ENCODE data around the gene TMEM132D. TPM values are rescaled to one million over a fixed set of nuclear protein-coding genes. Genes with fewer than 3 reads are reported as not detected.

Gene TMEM132D
- polyA plus RNA-seq, 4 donors: 0.10 to 0.21 TPM; not detected in 2

DNA sequence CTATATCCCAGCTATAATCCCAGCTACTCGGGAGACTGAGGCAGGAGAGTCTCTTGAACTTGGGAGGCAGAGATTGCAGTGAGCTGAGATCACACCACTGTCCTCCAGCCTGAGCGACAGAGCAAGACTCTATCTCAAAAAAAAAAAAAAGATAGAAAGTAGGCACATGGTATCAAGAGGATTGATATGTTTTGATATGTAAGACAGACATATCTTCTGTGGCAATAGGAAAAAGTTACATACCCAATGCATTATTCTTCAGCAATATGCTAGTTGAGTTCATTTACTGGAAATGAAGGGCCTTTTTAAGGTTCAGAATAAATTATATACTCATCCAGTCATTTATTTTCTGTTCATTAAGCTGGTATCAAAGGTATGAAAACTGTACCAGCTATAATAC, 657.2 kb downstream of the TMEM132D start:
- Histone ChIP-seq H3K27ac (ENCODE audit: low read depth in 1 of 3, low read length in 2 of 3) (no peak overlapping the region), H3K9me3 (ENCODE audit: control insufficient read depth in 2 of 2, insufficient read depth in 1 of 2, low read depth in 1 of 2, low read length in 1 of 2) (no peaks in the 10 kb centered on the region), H3K4me3 (ENCODE audit: low read depth in 1 of 3, low read length in 3 of 3) (no peak overlapping the region), H3K36me3 (ENCODE audit: control insufficient read depth in 3 of 3, insufficient read depth in 2 of 3, low read depth in 1 of 3, low read length in 3 of 3) (no peaks in the 10 kb centered on the region), H3K27me3 (ENCODE audit: control insufficient read depth in 3 of 3, insufficient read depth in 3 of 3, low read length in 3 of 3) (no peaks in the 10 kb centered on the region), H3K4me1 (ENCODE audit: control insufficient read depth in 3 of 3, insufficient read depth in 2 of 3, low read depth in 1 of 3, low read length in 2 of 3) (no peaks in the 10 kb centered on the region)
- WGBS, 3 donors: 84 to 91% (median 87%) methylated on average over 2 of the region's 2 CpGs
- no peak for DNase-seq
- no peak for FAIRE-seq

DNA sequence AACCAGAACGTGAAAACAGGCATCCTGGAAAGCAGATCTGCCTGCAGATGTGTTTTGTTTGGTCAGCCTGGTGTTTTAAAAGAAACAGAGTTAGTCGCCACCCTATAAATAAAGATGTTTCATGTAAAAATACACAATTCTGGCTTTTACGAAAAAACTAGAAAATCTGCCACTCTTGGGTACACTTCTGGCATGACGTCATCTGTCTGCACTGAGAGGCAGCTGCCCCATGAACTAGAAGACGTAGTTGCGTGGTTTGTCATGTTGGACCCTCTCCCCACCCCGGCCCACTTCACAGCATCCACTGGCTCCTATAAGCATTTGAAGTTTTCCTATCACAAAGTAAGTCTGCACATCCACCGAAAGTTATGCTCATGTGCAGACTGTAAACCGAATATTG, 658.1 kb downstream of the TMEM132D start:
- Histone ChIP-seq H3K9me3 (ENCODE audit: control insufficient read depth in 2 of 2, insufficient read depth in 1 of 2, low read depth in 1 of 2, low read length in 1 of 2) (no peaks in the 10 kb centered on the region), H3K27ac (ENCODE audit: low read depth in 1 of 3, low read length in 2 of 3) (no peak overlapping the region), H3K27me3 (ENCODE audit: control insufficient read depth in 3 of 3, insufficient read depth in 3 of 3, low read length in 3 of 3) (no peaks in the 10 kb centered on the region), H3K4me3 (ENCODE audit: low read depth in 1 of 3, low read length in 3 of 3) (no peak overlapping the region), H3K36me3 (ENCODE audit: control insufficient read depth in 3 of 3, insufficient read depth in 2 of 3, low read depth in 1 of 3, low read length in 3 of 3) (no peaks in the 10 kb centered on the region), H3K4me1 (ENCODE audit: control insufficient read depth in 3 of 3, insufficient read depth in 2 of 3, low read depth in 1 of 3, low read length in 2 of 3) (no peaks in the 10 kb centered on the region)
- FAIRE-seq (no peak), DNase-seq (no peak)
- 84 to 89% (median 84%) methylated on average over 9 of the region's 9 CpGs for WGBS, 3 donors

- Histone ChIP-seq H3K27ac (ENCODE audit: low read depth in 1 of 3, low read length in 2 of 3) (no peak overlapping the region), H3K36me3 (ENCODE audit: control insufficient read depth in 3 of 3, insufficient read depth in 2 of 3, low read depth in 1 of 3, low read length in 3 of 3) (no peaks in the 10 kb centered on the region), H3K9me3 (ENCODE audit: control insufficient read depth in 2 of 2, insufficient read depth in 1 of 2, low read depth in 1 of 2, low read length in 1 of 2) (no peaks in the 10 kb centered on the region), H3K4me1 (ENCODE audit: control insufficient read depth in 3 of 3, insufficient read depth in 2 of 3, low read depth in 1 of 3, low read length in 2 of 3) (no peaks in the 10 kb centered on the region), H3K4me3 (ENCODE audit: low read depth in 1 of 3, low read length in 3 of 3) (no peak overlapping the region), H3K27me3 (ENCODE audit: control insufficient read depth in 3 of 3, insufficient read depth in 3 of 3, low read length in 3 of 3) (no peaks in the 10 kb centered on the region)
- WGBS, 3 donors: 39 to 77% (median 75%) methylated on average over 1 of the region's 1 CpG
- DNase-seq (no peak), FAIRE-seq (no peak)
Observed at GRCh38 chr12:129241852-129242251, 662.0 kb downstream of the TMEM132D start.

DNA sequence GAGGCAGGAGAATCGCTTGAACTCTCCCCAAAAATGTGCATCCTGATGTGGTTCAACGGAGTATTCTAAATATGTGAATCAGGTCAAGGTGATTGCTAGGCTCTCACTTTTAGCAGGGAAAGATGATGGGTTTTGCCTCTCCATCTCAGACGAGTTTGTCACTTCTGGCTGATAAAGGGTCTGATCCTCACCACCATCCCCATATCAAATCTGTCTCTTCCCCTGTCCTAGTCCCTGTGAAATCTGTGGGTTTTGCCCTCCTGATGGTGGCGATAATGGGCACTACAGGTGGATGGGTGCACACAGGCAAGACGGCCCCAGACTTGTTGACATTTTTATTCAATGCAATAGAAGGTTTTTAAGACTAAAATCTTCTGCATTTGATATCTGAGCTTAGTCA, 665.9 kb downstream of the TMEM132D start:
- FAIRE-seq (no peak), DNase-seq (no peak)
- Histone ChIP-seq H3K9me3 (ENCODE audit: control insufficient read depth in 2 of 2, insufficient read depth in 1 of 2, low read depth in 1 of 2, low read length in 1 of 2) (no peaks in the 10 kb centered on the region), H3K27me3 (ENCODE audit: control insufficient read depth in 3 of 3, insufficient read depth in 3 of 3, low read length in 3 of 3) (no peaks in the 10 kb centered on the region), H3K4me1 (ENCODE audit: control insufficient read depth in 3 of 3, insufficient read depth in 2 of 3, low read depth in 1 of 3, low read length in 2 of 3) (no peaks in the 10 kb centered on the region), H3K36me3 (ENCODE audit: control insufficient read depth in 3 of 3, insufficient read depth in 2 of 3, low read depth in 1 of 3, low read length in 3 of 3) (no peaks in the 10 kb centered on the region), H3K27ac (ENCODE audit: low read depth in 1 of 3, low read length in 2 of 3) (no peak overlapping the region), H3K4me3 (ENCODE audit: low read depth in 1 of 3, low read length in 3 of 3) (no peak overlapping the region)
- WGBS, 3 donors: 81 to 87% (median 82%) methylated on average over 5 of the region's 5 CpGs

GRCh38 chr12:129234209-129234608, 669.6 kb downstream of the TMEM132D start:
- Histone ChIP-seq H3K27ac (ENCODE audit: low read depth in 1 of 3, low read length in 2 of 3) (no peak overlapping the region), H3K27me3 (ENCODE audit: control insufficient read depth in 3 of 3, insufficient read depth in 3 of 3, low read length in 3 of 3) (no peaks in the 10 kb centered on the region), H3K4me3 (ENCODE audit: low read depth in 1 of 3, low read length in 3 of 3) (no peak overlapping the region), H3K9me3 (ENCODE audit: control insufficient read depth in 2 of 2, insufficient read depth in 1 of 2, low read depth in 1 of 2, low read length in 1 of 2) (no peaks in the 10 kb centered on the region), H3K36me3 (ENCODE audit: control insufficient read depth in 3 of 3, insufficient read depth in 2 of 3, low read depth in 1 of 3, low read length in 3 of 3) (no peaks in the 10 kb centered on the region), H3K4me1 (ENCODE audit: control insufficient read depth in 3 of 3, insufficient read depth in 2 of 3, low read depth in 1 of 3, low read length in 2 of 3) (no peaks in the 10 kb centered on the region)
- no peak for DNase-seq
- no peak for FAIRE-seq
- WGBS, 3 donors: 58 to 84% (median 70%) methylated on average over 6 of the region's 6 CpGs

GRCh38 chr12:129231491-129231890, 672.3 kb downstream of the TMEM132D start:
- no peaks in the 10 kb centered on the region for H3K36me3 ChIP-seq (ENCODE audit: control insufficient read depth in 3 of 3, insufficient read depth in 2 of 3, low read depth in 1 of 3, low read length in 3 of 3)
- DNase-seq (no peak), FAIRE-seq (no peak)
- H3K9me3 ChIP-seq (ENCODE audit: control insufficient read depth in 2 of 2, insufficient read depth in 1 of 2, low read depth in 1 of 2, low read length in 1 of 2): no peaks in the 10 kb centered on the region
- 63 to 83% (median 79%) methylated on average over 3 of the region's 3 CpGs for WGBS, 3 donors
- H3K4me3 ChIP-seq (ENCODE audit: low read depth in 1 of 3, low read length in 3 of 3): no peak overlapping the region
- H3K27ac ChIP-seq (ENCODE audit: low read depth in 1 of 3, low read length in 2 of 3): no peak overlapping the region
- H3K4me1 ChIP-seq (ENCODE audit: control insufficient read depth in 3 of 3, insufficient read depth in 2 of 3, low read depth in 1 of 3, low read length in 2 of 3): no peaks in the 10 kb centered on the region
- no peaks in the 10 kb centered on the region for H3K27me3 ChIP-seq (ENCODE audit: control insufficient read depth in 3 of 3, insufficient read depth in 3 of 3, low read length in 3 of 3)

DNA sequence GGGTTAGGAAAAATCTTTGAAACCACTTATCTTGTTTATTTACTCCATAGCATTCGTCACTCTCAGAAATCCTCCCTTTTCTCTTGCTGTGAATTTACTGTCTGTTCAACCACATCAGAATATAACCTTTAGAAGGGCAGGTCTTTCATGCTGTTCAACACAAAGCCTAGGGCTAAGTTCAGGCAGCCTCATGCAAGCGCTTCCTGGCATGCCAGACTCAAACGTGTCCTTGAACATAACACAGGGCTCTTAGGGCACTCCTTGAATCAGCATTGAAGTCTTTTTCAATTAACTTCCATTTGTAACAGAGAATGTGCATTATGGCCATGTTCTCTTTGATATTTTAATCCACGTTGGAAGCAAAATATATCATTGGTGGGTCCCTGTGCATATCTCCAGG, 672.8 kb downstream of the TMEM132D start:
- no peaks in the 10 kb centered on the region for H3K9me3 ChIP-seq (ENCODE audit: control insufficient read depth in 2 of 2, insufficient read depth in 1 of 2, low read depth in 1 of 2, low read length in 1 of 2)
- 76 to 82% (median 80%) methylated on average over 4 of the region's 4 CpGs for WGBS, 3 donors

DNA sequence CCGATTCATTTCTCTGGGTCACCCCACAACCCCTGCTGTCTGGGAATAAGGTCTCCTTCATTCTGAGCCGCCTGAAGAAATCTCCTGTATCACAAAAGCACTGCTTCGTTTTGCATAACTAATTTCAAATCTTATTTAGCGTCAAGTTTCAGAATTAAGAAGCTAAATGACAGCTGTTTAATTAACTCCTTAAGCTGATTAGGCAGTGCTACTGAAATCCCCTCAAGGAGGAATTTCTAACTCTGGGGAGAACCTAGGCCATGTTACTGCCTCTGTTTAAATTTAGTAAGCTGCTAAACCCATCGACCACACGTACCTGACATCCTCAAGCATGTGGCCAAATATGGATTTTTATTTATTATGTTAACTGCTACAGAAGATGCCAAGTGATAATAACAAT, 677.0 kb downstream of the TMEM132D start:
- DNase-seq (no peak), FAIRE-seq (no peak)
- H3K4me1 ChIP-seq (ENCODE audit: control insufficient read depth in 3 of 3, insufficient read depth in 2 of 3, low read depth in 1 of 3, low read length in 2 of 3): no peaks in the 10 kb centered on the region
- H3K9me3 ChIP-seq (ENCODE audit: control insufficient read depth in 2 of 2, insufficient read depth in 1 of 2, low read depth in 1 of 2, low read length in 1 of 2): no peaks in the 10 kb centered on the region
- WGBS, 3 donors: 75 to 86% (median 77%) methylated on average over 6 of the region's 6 CpGs
- no peaks in the 10 kb centered on the region for H3K36me3 ChIP-seq (ENCODE audit: control insufficient read depth in 3 of 3, insufficient read depth in 2 of 3, low read depth in 1 of 3, low read length in 3 of 3)
- no peaks in the 10 kb centered on the region for H3K27me3 ChIP-seq (ENCODE audit: control insufficient read depth in 3 of 3, insufficient read depth in 3 of 3, low read length in 3 of 3)
- no peak overlapping the region for H3K27ac ChIP-seq (ENCODE audit: low read depth in 1 of 3, low read length in 2 of 3)
- no peak overlapping the region for H3K4me3 ChIP-seq (ENCODE audit: low read depth in 1 of 3, low read length in 3 of 3)

More for the DNA sequence above, 672.8 kb downstream of the TMEM132D start:
- DNase-seq (no peak), FAIRE-seq (no peak)
- Histone ChIP-seq H3K27me3 (ENCODE audit: control insufficient read depth in 3 of 3, insufficient read depth in 3 of 3, low read length in 3 of 3) (no peaks in the 10 kb centered on the region), H3K4me1 (ENCODE audit: control insufficient read depth in 3 of 3, insufficient read depth in 2 of 3, low read depth in 1 of 3, low read length in 2 of 3) (no peaks in the 10 kb centered on the region), H3K36me3 (ENCODE audit: control insufficient read depth in 3 of 3, insufficient read depth in 2 of 3, low read depth in 1 of 3, low read length in 3 of 3) (no peaks in the 10 kb centered on the region), H3K27ac (ENCODE audit: low read depth in 1 of 3, low read length in 2 of 3) (no peak overlapping the region), H3K4me3 (ENCODE audit: low read depth in 1 of 3, low read length in 3 of 3) (no peak overlapping the region)

- H3K27ac ChIP-seq (ENCODE audit: low read depth in 1 of 3, low read length in 2 of 3): no peak overlapping the region
- H3K36me3 ChIP-seq (ENCODE audit: control insufficient read depth in 3 of 3, insufficient read depth in 2 of 3, low read depth in 1 of 3, low read length in 3 of 3): no peaks in the 10 kb centered on the region
- FAIRE-seq: no peak
- H3K9me3 ChIP-seq (ENCODE audit: control insufficient read depth in 2 of 2, insufficient read depth in 1 of 2, low read depth in 1 of 2, low read length in 1 of 2): no peaks in the 10 kb centered on the region
- no peaks in the 10 kb centered on the region for H3K4me1 ChIP-seq (ENCODE audit: control insufficient read depth in 3 of 3, insufficient read depth in 2 of 3, low read depth in 1 of 3, low read length in 2 of 3)
- no peak for DNase-seq
- 54 to 74% (median 68%) methylated on average over 7 of the region's 7 CpGs for WGBS, 3 donors
- H3K27me3 ChIP-seq (ENCODE audit: control insufficient read depth in 3 of 3, insufficient read depth in 3 of 3, low read length in 3 of 3): no peaks in the 10 kb centered on the region
- H3K4me3 ChIP-seq (ENCODE audit: low read depth in 1 of 3, low read length in 3 of 3): no peak overlapping the region
Observed at GRCh38 chr12:129226005-129226404, 677.8 kb downstream of the TMEM132D start.
